Stimulated activated naive CD8-positive, alpha-beta T cell treated with anti-CD3 and anti-CD28 coated beads, Interleukin-15, Interleukin-2, amounts not matched to agents 100 U/mL and 50 U/mL, for 24 hours (primary cell): ENCODE measurements around the gene LRRC8C.
"Not testable (repeated sequence)": the region's sequence is repeated elsewhere in the genome, so short reads cannot be mapped to it uniquely, and the experiment has no call there.

Experiments
- ATAC-seq: fragments of 150-1000 bp; cut with Tn5 transposase; one replicate; pipeline ENCODE4 v1.10.0; 2021
- DNase-seq: peaks from one replicate; pipeline ENCODE4 v3.0.0; 2021

The LRRC8C gene

GRCh38 chr1:89632657-89633247 lies at the start of gene LRRC8C:
TSS of gene LRRC8C (plus strand) at chr1:89633120. CDS start at chr1:89686474, 53,354 bp downstream.
- ATAC-seq (peak; percentile 87), DNase-seq (peak; percentile 93)

GRCh38 chr1:89584211-89584610 lies 48.7 kb upstream of the LRRC8C start:
- ATAC-seq (no peak), DNase-seq (no peak)

DNA sequence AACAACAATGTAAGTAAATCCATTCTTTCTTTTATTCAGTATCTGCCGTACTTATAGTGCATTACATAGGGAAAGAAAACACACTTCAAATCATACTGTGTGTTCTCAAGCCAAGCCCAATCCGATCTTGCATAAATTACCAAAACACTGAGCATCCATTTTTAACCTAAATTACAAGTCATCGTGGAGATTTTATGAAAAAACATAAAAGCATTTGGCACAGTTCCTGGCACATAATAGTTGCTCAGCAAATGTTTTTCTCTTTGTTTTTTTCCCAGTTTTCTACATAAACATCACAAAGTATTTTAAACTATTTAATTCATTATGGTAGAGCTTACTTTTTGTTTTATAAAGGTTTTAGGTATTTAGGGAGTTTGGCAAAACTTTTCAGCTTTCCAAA lies 48.1 kb upstream of the LRRC8C start:
- DNase-seq, result no peak
- ATAC-seq, result no peak

GRCh38 chr1:89587729-89588161 lies 45.2 kb upstream of the LRRC8C start:
- no peak for DNase-seq
- ATAC-seq, result no peak

DNA sequence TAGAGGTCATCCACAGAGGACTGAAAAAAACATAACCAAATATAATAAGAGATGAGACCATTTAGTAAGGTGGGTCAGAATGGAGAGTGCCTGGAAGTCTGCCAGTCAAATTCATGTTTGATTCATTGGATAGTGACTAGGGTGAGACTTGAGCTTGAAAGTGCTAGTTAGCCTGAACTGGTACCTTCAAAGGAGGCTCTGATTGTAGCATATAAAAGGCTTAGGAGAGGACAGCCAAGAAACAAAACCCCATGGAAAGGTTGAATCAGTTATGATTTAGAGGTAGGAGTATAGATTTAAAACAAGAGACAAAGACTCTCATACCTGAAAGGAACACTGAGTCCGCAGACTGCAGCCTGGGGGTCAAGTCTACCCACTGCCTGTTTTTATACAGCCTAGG lies 44.4 kb upstream of the LRRC8C start:
- DNase-seq (no peak), ATAC-seq (peak; percentile 63)

DNA sequence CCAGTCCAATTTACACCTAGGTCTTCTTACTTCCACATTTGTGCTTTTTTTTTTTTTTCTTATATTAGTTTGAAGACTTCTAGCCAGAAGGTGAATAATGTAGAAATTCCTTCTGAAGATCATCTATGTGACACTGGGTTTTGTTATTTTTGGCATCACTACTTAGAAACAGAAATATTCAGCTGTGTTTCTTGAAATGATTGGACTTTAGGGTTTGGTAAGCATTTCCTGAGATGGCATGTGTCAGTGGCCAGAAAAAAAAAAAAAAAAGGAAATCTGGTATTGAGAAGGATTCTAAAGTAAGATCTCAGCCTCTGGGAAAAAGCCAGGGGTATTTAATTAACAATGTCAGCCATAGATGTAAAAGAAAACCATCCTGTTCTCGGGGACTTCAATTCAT lies 43.4 kb upstream of the LRRC8C start:
- ATAC-seq, result no peak
- DNase-seq, result no peak

DNA sequence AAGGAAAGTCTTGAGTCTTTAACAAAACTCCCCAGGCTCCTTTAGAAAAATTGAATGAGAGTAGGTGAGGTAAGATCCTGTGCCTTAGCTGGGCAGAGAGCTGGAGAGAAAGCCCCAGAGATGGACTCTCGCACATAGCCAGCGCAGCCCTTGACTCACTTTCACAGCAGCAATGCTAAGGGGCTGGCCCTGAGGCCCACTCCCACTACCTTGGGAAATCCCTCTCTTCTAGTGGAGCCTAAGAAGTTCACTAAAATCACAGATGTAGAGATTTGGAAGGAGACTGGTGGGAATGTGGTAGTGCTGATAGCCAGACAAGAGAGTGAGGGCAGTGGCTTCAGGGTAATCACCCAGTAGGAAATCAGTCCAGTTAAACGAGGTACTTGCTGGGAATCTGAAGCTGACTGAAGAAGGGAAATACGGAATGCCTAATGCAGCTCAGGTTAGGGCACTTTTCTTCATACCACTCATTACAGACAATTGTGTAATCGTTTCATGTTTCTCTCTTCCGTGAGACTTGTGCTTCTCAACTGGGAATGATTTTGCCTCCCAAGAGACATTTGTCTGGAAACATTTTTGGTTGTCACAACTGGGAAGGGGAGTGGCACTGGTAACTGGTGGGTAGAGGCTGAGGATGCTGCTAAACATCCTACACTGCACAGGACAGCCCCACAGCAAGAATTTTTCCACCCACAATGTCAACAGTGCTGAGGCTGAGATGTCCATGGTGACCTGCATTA lies 42.4 kb upstream of the LRRC8C start:
- ATAC-seq, result peak; percentile 54
- DNase-seq, result no peak

DNA sequence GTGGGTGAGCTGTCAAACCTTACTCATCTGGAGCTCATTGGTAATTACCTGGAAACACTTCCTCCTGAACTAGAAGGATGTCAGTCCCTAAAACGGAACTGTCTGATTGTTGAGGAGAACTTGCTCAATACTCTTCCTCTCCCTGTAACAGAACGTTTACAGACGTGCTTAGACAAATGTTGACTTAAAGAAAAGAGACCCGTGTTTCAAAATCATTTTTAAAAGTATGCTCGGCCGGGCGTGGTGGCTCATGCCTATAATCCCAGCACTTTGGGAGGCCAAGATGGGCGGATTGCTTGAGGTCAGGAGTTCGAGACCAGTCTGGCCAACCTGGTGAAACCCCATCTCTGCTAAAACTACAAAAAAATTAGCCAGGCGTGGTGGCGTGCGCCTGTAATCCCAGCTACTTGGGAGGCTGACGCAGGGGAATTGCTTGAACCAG lies 40.0 kb upstream of the LRRC8C start:
- not testable (repeated sequence) for DNase-seq

GRCh38 chr1:89594096-89594740 lies 38.7 kb upstream of the LRRC8C start:
- no peak for ATAC-seq
- no peak for DNase-seq

More for the DNA sequence above, 40.0 kb upstream of the LRRC8C start:
- ATAC-seq, result not testable (repeated sequence)

GRCh38 chr1:89596698-89597097 lies 36.2 kb upstream of the LRRC8C start:
- DNase-seq (no peak), ATAC-seq (no peak)

DNA sequence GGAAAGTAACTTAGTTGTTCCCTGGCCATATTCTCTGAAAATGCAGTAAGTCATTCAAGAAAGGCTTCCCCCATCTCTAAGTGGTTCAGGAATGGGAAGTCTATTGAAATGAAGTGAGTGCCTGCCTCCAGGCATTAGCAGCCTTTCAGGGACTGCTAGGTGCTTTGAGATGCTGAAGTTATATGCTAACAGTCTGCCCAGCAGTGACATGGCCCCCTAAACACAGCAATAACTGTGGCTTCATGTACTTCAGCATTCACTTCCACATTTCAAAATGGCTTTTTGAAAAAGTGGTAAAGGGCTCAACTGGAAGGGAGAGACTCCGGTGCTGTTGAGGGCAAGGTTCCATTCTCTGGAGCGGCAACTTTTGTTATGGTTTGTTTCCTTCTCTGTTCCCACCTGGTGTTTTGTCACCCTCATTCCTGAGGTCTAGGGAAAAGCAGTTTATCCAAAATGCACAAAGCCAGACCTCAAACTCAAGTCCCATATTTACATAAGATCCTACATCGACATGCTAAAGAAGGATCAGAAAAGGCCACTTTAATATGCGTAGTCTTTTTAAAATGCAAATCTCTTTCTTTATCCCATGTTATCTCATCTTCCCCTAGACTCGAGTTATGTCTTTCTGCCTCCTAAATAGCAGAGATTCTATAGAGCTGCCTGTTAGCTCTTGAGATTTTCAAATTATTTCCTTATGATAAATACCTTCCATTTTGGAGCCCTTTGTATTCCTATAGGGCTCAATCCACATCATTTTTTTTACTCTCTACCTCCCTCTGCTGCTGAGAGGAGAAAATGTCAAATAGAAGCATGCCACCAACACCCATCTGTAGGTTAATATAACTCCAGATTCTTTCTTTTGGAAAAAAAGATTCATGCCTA lies 34.2 kb upstream of the LRRC8C start:
- no peak for ATAC-seq
- DNase-seq, result no peak

DNA sequence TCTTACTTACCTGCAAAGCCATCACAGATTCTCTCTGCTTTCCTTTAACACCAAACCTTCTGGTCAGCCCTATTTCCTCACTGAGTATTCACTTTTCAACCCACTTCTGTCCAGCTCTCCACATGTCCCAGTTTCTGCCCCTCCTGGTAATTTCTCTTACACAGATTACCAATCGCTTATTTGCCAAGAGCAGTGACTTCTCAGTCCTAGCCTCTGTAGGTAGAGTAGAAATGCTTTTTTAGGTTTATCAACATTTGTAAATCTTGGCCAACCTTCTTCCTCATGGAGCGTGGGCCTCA lies 33.6 kb upstream of the LRRC8C start:
- ATAC-seq, result no peak
- no peak for DNase-seq

- ATAC-seq (no peak), DNase-seq (no peak)
Observed at GRCh38 chr1:89600451-89601224, 32.3 kb upstream of the LRRC8C start.

DNA sequence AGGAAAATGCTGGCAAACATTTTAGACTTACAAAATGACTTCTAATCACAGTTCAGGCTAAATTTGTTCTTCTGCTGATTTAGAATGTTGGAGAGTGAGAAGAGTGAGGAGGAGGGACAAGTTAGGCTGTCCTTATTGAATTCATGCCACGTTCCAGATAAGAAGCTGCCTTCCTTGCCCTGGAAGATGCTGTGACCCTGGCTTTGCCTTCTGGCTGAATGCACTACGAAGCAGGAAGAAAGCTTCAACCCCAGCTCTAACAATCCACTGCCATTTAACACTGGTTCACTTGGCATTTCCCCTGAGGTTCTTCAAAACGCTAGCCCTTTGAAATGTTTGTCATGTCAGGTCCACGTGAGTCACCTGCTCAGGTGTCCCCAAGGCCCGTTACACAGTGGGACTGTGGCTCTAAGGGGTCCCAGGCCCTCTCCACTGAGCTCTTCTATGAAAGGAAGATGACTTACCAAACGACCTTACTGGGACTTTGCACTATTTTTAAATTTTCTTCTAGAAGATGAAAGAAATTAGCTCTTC lies 30.0 kb upstream of the LRRC8C start:
- peak; percentile 24 for ATAC-seq
- peak; percentile 40 for DNase-seq

GRCh38 chr1:89603651-89604413 lies 29.1 kb upstream of the LRRC8C start:
- DNase-seq, result peak; percentile 59
- ATAC-seq, result peak; percentile 58

GRCh38 chr1:89604414-89604735 lies 28.5 kb upstream of the LRRC8C start:
- DNase-seq, result peak; percentile 44
- peak; percentile 2 for ATAC-seq

GRCh38 chr1:89605692-89606091 lies 27.2 kb upstream of the LRRC8C start:
- ATAC-seq, result no peak
- peak; percentile 29 for DNase-seq

GRCh38 chr1:89606227-89606980 lies 26.5 kb upstream of the LRRC8C start:
- ATAC-seq (peak; percentile 14), DNase-seq (no peak)

- ATAC-seq (no peak), DNase-seq (no peak)
Observed at GRCh38 chr1:89607156-89607555, 25.8 kb upstream of the LRRC8C start.
